ENCODE measurements around the gene TAF10.

Gene TAF10

DNA sequence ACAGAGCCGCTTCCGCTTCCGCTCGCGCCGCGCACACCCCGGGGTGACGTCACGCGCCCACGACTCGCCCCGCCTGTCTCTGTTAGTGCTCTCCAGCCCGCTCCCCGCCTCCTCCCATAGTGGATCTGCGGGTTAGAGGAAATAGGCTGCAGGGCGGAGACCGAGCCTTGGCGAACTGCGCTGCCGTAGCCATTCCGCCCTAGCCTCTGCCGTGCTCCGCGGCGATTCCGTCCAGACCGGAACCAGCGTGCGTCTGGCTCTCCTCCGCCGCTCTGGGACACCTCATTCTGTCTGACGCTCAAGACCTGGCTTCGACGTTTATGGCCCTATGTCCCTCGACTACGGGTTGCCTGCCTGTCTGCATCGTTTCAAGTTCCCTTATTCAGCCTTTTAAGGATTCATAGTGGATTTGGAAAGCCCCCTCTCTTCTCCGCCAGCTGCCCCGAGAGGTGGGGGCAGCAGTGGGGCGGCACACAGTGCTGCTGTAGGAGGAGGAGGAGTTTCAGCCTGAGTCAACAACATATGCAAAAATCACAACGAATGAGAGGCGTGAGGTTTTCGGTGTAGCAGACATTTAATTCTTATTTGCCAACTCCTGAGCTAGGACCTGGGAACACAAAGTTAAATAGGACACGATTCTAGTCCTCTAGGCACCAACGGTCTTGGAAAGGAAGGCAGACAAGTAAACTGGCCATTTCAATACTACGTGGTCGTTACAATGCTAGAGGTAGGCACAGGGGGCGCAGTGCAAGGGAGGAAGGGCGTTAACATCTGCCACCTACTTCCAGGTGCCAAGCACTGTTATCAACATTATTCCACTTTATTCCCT is at the start of gene TAF10:
TAF10 (minus strand) TSS at position 4 of the 829 bp plus-strand sequence. CDS start 27 bp downstream, outside the sequence.
- DNase-seq: peak; percentile 96 to 98

DNA sequence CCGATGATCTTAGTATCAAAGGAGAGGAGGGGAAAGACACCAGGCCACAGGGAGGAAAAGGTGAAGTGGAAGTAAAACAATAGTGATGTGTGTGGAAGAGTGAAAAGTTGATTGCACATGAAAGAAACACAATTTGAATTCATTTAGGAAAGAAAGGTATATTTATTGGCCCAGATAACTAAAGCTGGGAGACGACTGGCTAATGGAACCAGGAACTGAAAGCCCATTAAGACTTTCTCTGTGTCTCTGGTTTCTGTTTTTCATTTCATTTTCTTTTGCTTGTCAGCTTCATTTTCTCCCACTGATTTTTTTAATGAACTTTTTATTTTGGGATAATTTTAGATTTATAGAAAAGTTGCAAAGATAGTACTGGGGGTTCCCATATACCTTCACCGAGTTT is 48.7 kb upstream of the TAF10 start:
- no peak for DNase-seq

DNA sequence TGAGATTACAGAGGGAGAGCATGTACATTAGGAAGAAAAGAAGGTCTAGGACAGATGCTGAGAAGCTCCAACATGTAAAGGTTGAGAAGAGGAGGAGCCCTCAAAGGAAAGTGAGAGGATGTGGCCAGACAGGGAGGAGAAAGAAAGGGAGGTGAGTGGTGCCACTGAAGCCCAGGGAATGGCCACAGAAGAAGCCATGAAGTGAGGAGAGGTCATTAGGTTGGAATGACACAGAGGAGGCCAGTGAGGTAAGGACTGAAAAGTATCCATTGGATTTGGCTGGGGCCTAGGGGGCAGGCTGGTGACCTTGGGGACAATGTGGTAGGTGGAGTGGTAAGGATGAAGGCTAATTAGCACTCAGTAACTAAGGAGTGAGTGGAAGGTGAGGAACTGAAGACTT is 46.6 kb upstream of the TAF10 start:
- DNase-seq: no peak

DNA sequence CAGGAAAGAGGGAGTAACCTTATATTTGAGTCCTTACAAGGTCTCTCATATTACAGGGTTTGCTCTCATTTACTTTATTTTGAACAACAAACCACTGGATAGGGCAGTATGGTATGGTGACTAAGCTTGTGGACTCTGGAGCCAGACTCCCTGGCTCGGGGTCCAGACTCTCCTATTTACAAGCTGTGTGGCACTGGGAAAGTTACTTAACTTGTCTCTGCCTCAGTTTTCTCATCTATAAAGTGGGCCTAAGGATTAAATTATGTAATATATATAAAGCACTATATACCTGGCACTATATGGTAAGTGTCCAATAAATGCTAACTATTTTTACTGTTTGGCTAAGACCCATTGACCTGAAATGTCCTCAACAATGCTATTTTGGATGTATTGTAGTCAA is 45.3 kb upstream of the TAF10 start:
- DNase-seq: no peak

DNA sequence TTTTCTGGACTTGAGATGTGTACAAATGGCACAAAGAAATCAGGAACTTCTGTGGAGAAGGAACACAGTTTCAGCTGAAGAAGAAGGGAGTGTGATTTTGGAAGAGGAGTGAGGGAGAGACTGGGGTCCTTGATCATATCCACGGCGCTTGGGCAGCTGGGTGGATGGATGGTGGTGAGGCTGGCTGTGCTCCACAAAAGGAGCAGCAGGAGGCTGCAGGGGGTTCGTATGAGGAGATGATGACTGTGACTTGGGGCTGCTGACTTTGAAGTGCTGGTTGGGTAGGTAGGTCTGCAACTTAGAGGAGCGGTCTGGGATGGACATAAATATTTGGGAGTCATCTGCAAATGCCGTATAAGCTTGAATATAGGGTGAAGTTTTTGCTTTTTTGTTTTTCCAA is 44.9 kb upstream of the TAF10 start:
- DNase-seq: no peak

DNA sequence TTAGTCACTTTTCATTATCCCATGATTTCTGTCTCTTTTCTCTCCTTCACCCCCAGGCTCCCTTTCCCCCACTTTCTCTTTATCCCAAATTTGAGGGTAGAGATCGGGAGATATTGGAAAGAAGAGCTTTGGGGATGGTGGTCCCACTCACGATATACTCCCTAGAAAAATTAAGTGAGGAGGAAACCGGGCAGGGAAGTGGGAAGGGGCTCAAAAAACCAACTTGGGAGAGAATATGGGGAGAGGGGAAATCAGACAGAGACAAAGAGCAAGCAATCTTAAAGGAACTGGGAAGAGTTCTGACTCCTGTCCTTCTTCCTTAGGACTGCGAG is 44.5 kb upstream of the TAF10 start:
- DNase-seq: no peak

DNA sequence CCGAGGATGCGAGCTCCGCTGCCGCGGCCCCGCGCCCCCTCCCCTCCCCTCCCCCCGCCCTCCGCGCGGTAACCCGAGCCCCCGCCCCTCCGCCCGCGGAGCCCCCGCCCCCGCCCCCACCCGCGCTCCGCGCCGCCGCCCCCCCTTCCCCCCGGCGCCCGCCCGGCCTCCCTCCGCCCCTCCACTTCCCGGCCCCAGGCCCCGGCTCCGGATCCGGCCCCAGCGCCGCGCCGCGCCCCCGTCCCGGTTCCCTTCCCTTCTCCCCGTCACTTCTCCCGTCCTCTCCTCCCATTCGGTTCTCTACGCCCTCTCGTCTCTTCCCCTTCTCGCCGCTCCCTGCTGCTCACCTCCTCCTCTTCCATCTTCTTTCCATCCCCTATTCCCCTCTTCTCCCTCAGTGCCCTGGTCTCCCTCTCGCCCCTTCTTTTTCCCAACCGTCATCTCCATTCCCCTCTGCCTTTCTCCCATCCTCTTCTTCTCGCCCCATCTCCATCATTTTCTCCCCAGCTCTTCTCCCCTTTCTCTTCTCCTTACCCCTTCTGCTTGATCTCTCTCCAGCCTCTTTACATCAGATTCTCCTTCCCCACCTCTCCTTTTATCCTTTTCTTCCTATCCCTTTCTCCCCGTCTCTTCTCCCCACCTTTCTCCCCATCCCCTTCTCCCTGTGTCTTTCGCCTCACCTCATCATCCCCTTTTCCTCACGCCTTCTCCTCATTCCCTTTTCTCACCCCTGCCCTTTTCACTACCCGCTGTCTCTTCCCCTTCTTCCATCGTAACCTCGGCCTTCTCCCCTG is 44.0 kb upstream of the TAF10 start, which contains the start of gene DCHS1:
DCHS1 (minus strand) TSS at position 20 of the 794 bp plus-strand sequence. CDS start 14,196 bp downstream, outside the sequence.
- DNase-seq: no peak

DNA sequence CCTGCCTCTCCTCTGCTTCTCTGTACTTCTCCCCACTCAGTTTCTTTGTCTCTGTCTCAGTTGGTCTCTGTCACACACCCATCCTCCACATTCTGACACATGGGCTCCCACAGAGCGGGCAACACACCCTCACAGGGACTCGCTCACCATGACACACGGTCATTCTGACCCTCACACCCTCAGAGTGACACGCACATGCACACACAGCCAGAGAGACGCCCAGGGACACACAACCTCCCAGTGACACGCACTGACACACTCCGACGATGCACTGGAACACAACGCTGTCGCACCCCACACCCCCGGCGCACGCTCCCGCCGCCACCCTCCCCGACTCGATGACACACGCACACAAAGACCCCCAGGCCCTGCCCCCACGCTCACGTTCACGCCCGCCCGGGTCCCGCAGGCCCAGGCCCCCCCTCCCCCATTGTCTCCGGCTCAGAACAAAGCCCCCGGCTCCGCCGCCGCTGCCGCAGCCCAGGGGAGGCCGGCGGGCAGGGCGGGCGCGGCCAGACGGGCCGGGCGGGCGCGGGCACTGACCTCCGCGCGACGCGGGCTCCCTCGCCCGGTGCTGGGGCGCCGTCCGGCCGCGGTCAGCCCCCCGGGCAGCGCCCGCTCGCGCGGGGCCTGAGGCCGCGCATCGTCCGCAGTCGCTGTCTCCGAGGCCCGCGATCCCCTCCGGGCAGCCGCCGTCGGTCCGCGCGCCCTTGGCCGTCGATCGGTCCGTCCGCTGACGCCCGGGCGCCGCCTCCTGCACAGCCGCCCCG is 43.2 kb upstream of the TAF10 start:
- no peak for DNase-seq

DNA sequence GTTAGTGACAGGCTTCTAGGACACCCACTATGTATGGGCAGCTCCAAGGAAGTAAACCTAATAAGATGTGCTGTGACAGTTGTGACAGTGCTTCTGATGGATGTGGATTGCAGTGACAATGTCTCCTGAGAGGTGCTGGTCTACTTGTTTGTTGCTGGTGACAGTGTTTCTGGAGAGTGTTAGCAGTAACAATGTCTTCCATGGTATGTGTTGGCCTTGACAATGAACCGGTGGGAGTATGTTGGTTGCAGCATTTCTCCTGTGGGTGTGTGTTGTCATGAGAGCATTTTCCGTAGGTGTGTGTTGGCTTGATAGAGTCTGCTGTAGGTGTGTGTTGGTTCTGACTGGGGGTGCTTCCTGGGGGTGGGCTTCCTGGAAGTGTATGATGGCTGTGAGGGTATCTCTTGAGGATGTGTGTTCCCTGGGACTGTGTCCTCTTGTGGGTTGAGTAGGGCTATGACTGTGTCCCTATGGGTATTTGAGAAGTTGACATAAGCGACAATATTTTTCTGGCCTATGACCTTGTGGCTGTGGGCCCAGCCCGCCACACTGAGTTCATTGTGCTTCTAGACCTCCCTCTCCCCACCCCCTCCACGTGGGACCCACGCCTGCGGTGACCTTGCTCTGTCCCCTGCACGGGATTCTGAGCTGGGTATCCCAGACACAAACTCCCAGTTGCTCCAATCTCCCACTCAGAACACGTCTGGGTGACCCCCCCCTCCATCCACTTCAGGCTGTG is 42.4 kb upstream of the TAF10 start:
- DNase-seq: no peak

DNA sequence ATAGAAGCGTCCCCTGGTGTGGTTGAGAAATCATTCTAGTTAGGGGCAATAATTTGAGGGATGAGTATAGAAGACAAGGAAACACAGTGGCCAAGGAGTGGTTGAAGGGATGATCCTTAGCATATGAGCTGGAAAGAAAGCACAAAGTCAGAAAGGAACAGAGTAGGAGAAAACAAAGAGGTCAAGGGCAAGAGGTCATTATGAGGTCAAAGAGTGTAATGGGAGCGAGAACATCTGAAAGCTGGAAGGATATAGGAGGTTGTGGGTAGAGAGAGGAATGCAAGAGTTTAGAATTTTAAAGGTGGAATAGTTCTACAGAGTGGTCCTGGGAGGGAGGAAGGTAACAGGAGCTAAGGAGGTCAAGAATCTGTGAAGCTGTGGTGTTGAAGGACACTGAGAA is 41.6 kb upstream of the TAF10 start:
- no peak for DNase-seq

DNA sequence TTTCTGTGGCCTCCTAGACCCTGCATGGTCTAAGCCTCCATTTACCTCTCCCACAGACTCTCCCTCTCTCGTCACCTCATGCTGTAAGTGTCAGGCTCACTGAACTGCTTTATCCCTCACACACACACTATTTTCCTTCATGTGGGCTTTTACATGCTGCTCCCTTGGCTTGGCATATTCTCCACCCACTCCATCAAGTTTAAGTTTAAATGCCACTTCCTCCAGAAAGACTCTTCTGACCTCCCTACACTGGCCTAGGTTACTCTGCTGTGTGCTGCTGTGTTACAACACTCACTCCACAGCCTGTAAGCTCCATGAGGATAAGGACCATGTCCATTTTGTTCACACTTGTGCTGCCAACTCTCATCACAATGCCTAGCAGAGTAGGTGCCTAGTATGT is 41.1 kb upstream of the TAF10 start:
- DNase-seq: no peak

DNA sequence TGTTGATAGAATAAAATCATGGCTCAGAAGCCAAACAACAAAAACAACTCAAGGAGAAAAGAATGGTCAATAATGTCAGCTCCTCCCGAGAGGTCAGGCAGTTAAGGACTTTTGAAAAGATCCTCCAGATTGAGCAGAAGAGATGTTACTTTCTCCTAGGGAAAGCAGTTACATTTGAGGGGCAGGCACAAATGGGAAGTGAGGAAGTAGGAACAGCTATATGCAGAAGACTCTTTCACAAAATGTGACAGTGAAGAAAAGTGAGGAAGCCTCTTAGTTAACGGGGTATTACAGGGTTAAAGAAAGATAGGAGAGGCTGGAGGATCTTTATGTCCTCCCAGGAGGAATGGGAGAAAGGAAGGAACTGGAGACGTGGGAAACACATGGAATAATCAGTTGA is 40.2 kb upstream of the TAF10 start:
- no peak for DNase-seq

DNA sequence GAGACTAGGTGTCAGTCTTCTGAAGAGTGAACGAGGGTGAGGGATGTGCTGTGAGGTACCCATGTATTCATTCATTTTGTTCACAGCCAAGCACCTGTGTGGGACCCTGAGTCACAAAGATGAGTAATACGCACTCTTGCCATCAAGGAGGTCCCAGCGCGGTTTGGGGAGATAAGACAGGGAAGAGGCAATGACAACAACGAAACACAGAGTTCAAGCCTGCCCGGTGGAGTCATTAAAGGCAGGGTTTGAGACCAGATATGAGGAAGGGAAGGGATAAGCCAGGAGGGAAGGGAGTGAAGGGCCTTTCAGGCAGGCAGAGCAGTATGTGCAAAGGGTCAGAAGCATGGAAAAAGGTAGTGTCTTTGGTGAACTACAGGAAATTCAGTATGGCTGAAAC is 39.0 kb upstream of the TAF10 start:
- no peak for DNase-seq

DNA sequence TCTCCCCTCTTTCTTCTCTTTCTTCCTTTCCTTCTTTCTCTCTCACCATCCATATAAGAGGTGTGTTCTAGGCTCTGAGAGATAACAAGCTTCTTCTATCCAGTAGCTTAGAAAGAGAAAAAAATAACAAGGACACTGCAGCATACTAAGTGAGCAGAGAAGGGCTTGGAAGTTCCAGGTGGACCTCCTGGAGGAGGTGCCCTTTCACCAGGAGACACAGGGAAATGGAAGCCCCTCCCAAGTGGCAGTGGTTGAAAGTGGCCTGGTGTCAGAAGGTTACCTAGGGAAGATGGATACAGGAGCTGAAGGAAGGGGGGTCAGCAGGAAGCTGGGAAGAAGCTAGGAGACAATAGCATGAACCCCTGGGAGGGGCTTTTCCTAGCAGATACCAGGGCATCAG is 38.1 kb upstream of the TAF10 start:
- no peak for DNase-seq

DNA sequence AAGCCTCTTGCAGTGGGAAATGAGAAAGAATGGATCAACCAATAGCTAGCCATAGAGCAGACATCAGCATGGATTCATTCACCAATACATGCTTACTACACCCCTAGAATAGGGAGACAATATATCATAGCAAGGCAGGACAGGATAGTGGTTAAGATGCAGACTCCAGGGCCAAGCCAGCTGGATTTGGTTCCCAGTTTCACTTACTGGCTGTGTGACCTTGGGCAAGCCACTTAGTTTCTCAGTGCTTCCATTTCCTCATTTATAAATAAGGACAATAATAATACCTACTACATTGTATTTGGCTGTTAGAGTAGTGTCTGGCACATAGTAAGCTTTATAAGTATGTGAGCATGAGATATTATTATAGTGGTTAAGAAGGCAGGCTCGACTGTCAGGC is 36.5 kb upstream of the TAF10 start:
- peak in 1 of 2 donors; percentile 49 for DNase-seq

DNA sequence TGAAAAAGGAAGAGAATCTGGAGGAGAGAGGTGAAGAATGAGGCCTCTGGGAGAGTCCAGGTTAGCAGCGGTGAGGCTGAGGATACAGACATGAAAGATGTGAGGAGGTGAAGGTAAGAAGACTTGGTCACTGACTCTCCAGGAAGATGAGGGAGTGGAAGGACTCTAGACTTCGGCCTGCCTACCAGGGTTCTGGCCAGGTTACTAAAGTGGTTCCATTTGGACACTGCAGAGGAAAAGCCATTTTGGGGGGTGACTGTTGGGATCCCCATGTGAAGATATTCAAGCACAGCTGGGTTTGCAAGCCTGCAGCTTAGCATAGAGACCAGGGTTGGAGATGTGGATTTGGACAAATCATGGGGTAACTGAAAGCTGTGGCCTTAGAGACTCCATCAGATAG is 35.8 kb upstream of the TAF10 start:
- no peak for DNase-seq

DNA sequence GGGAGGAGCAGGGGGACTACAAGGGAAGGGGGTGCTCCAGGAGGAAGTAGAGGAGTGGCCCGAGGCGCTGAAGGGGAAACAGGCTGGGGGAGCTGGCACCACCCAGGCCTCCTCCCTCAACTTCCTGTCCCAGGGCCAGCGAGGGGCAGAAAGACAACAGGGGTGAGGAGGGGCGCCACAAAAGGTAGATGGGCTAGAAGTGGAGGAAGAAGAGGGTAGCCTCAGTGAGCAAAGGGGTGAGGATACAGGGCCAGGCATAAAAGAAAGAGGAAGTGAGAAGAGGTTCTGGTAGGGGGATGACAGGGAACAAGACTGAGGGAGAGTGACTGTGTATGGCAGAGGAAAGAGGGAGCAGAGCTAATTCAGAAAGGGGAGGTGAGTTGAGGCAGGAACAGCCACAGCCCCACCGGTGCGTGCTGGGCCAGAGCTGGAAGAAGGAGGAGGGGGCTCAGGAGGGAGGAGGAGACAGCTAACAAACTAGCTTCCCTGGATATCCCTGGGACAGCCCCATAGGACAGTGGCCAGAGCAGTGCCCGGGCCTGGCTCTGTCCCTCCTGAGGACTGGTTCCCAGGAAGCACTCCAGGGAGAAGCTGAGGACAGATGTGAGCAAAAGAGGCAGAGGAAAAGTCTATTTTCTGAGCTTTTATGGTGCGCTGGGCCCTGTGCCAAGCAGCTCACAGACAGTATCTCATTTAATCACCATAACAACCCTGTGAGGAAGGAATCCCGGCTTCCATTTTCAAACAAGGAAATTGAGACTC is 35.1 kb upstream of the TAF10 start:
- DNase-seq: peak in 1 of 2 donors; percentile 31

DNA sequence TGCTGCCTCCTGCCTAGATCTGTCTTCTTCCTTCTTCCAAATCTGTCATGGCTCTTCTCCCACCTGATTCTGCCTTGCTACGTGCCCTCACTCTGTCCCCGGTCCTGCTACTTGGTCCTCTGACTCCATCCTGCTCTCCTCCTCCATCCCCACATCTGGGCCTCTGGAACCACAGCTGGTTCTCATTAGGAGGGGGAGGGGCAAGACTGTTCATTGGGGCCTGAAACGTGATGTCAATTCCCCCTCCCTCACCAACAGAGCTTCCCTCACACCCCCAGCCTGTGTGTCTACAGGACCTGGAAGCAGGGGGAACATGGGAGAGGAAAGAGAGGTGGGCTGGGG is 34.5 kb upstream of the TAF10 start:
- no peak for DNase-seq

DNA sequence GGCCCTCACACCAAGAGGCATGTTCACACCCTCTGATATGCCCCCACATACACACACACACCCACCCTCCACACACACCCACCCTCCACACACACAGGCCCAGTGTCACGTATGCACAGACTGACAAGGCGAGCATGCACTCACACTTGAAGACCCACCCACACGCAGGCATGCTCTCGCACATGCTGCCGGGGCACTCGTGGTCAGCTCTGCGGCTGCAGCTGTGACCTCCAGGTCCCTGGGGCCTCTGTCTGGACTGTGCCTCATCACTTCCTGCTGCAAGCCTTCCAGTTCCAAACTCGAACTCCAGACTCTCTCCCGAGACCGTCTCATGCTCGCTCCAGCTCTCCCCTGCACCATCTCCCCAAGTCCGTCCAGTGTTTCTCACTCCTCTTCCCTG is 34.1 kb upstream of the TAF10 start:
- no peak for DNase-seq

DNA sequence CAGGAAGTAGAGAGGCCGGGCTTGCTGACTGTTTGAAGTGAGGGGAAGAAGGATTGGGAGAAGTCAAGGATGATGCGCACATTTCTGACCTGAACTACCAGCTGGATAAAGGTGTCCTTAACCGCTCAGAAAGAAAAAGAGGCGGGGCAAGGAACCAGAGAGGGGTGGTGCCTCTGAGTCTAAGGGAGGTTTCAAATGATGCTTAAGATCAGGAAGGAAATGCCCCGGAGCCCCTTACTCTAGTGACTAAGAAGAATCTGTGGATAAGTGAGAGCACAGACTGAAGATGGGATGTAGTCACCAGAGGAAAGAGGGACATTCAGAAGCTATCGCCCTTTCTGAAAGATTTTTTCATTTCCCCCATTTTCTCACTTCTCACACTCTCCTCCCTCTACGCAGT is 30.9 kb upstream of the TAF10 start:
- DNase-seq: no peak

DNA sequence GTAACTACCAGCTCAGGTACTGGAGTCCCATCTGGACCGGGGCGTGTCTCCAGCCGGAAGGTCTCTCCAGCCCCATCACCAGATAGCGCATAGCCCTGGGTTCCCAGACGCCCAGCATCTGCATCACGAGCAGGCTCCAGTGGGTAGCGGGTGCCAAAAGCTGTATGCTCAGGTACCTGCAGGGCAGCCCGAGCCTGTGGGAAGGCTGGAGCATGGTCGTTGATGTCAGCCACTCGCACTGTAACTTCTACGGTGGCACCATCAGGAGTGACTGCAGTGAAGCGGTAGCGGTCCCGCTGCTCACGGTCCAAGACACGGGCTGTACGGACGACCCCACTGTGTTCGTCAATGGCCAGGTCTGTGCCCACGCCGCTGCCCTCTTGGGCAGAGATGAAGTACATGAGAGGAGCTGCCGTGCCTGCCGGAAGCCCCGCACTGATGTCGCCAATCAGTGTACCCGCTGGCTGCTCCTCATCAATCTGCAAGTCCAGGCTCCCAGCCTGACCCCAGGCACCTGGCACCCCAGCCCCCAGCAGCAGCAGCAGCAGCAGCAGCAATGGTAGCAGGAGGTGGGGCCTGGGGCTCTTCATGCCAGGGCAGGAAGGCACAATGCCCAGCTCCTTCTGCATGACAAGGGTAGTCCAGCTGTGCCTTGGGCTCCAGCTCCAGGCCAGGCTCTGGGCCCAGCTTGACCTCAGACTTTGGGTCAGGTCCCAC is 29.1 kb upstream of the TAF10 start:
- DNase-seq: no peak
